CD4-positive, alpha-beta T cell treated with Interleukin-6 at 100 ng/mL for 8 hours (primary cell): Measurements from ENCODE around the gene CHRNB1.

Source experiments
- DNase-seq: peaks from one replicate; pipeline ENCODE4 v3.0.0-alpha.2; 2020; ENCODE audit warnings: mixed read lengths, low spot score

CHRNB1 gene, protein sequence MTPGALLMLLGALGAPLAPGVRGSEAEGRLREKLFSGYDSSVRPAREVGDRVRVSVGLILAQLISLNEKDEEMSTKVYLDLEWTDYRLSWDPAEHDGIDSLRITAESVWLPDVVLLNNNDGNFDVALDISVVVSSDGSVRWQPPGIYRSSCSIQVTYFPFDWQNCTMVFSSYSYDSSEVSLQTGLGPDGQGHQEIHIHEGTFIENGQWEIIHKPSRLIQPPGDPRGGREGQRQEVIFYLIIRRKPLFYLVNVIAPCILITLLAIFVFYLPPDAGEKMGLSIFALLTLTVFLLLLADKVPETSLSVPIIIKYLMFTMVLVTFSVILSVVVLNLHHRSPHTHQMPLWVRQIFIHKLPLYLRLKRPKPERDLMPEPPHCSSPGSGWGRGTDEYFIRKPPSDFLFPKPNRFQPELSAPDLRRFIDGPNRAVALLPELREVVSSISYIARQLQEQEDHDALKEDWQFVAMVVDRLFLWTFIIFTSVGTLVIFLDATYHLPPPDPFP

GRCh38 chr17:7444682-7445618 is at the start of gene CHRNB1:
CHRNB1 (plus strand) TSS chr17:7445061; CDS start chr17:7445128, 67 bp downstream.
- no peak for DNase-seq

DNA sequence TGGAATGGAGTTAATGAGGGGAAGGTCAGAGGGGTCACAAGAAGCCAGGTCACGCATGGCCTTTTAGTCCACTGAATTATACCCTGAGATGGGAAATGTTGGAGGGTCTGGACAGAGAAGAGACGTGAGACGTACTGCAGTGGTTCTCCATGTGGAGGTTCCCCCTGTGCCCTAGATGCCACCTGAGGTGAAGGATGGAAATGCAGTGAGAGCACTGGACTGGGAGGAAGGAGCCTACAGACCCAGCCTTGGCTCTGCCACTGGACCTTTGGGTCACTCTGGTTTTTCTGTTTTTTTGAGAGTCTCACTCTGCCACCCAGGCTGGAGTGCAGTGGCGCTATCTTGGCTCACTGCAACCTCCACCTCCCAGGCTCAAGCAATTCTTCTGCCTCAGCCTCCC is 48.7 kb upstream of the CHRNB1 start:
- no peak for DNase-seq

GRCh38 chr17:7398612-7399011 is 46.2 kb upstream of the CHRNB1 start:
- no peak for DNase-seq

DNA sequence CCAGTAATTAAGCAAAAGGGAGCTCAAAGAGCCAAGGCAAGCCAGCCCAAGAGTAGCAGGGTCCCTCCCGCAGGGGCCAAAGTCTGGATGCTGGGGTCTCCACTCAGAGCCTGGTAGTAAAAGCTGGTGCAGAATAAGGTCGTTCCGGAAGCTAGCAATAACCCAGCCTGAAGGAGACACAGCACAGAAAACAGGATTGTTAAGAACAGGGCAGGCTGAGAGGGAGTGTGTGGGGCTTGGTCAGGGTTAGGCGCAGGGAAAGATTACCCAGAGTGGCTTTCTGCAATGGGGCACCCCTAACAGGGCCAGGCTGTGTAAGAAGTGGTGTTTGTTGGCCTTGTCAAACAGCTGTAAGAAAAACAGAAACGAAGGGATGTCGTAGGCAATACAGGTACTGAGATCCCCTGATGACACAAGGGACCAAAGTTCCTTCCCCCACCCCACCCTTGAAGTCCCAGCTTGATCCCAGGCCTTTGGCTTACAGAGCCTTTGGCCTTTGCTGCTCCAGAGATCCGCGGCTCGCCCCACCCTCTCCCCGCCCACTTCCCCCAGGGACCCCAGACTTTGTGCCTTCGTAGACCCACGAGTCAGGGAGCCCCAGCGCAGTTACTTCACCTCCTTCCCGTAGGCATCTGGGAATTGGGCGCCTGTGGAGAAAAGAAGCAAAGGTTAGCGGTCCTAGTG is 41.7 kb upstream of the CHRNB1 start:
- DNase-seq: no peak

GRCh38 chr17:7403727-7403976 is 41.2 kb upstream of the CHRNB1 start:
- no peak for DNase-seq

- DNase-seq: peak; percentile 97
Observed at GRCh38 chr17:7403977-7404736, 40.7 kb upstream of the CHRNB1 start, which contains the start of gene TMEM256. TMEM256 (minus strand) TSS chr17:7404097; CDS start chr17:7404084, 13 bp downstream.

- DNase-seq: peak; percentile 59
Observed at GRCh38 chr17:7404737-7405349, 40.0 kb upstream of the CHRNB1 start.

- DNase-seq: no peak
Observed at GRCh38 chr17:7405350-7406234, 39.3 kb upstream of the CHRNB1 start.

DNA sequence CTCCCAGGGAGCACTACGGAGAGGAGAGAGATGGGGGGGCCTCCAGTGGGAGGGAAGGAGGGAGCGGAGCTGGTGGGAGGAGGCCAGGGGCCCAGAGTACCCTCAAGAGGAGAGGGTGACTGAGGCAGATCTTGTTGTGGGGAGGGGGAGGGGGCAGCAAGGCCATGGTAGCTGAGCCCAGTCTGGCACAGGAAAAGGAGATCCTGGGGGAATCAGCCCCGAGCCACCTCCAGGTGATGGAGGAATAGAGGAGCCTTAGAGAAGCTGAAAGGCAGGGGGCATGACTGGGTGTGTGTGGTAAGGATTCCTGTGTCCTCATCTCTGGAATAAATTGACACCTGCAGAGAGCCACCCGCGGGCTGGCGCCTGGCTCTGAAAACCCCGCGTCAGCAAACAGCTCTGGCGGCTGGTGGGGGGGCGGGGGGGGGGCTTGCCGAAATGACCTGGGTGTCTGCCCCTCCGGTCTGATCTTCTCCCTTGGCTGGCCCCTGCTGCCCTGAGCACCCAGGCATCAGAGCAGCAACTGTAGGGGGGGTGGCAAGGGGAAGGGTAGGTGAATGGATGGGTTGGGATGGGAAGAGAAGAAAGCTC is 38.5 kb upstream of the CHRNB1 start:
- no peak for DNase-seq

DNA sequence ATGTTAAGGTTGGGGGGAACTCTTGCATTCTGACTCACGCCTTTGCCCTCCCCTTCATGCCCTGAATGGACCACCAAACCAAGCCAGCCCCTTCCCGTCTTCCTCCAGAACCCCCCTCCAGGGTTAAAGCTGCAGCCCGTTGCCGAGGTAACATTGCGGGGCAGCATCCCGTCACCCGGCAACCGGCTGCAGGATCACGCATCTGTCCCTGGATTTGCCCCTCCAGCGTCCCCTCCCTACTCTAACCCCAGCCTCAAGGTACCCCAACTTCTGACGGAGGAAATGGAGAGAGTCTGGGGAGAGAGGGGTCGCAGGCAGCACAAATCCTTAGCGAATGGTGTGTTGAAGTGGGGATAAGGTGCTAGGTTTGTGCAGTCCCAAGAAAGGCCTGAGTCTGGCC is 37.8 kb upstream of the CHRNB1 start:
- DNase-seq: no peak

GRCh38 chr17:7407485-7408251 is 37.2 kb upstream of the CHRNB1 start, which contains the start of gene NLGN2:
NLGN2 (plus strand) TSS chr17:7407845; CDS start chr17:7408256, 411 bp downstream.
- no peak for DNase-seq

DNA sequence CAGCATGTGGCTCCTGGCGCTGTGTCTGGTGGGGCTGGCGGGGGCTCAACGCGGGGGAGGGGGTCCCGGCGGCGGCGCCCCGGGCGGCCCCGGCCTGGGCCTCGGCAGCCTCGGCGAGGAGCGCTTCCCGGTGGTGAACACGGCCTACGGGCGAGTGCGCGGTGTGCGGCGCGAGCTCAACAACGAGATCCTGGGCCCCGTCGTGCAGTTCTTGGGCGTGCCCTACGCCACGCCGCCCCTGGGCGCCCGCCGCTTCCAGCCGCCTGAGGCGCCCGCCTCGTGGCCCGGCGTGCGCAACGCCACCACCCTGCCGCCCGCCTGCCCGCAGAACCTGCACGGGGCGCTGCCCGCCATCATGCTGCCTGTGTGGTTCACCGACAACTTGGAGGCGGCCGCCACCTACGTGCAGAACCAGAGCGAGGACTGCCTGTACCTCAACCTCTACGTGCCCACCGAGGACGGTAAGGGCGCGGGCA is 36.6 kb upstream of the CHRNB1 start:
- DNase-seq: peak; percentile 30

- no peak for DNase-seq
Observed at GRCh38 chr17:7408863-7409262, 36.0 kb upstream of the CHRNB1 start.

DNA sequence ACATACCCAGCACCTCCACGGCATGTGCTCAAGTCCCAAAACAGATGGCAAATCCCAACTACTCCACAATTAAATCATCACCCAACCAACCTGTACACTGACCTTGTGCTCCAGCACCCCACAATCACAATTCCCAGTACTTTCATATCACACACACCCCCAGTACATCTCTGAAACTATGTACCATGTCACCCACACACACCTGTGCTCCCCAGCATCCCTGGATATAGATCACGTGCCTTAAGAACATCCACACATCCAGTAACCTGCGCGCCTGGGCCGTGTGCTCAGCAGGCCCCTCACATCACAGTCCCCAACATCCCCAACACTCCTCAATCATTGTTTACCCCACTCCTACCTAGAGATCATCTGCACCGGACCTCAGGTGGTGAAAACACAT is 35.1 kb upstream of the CHRNB1 start:
- no peak for DNase-seq

DNA sequence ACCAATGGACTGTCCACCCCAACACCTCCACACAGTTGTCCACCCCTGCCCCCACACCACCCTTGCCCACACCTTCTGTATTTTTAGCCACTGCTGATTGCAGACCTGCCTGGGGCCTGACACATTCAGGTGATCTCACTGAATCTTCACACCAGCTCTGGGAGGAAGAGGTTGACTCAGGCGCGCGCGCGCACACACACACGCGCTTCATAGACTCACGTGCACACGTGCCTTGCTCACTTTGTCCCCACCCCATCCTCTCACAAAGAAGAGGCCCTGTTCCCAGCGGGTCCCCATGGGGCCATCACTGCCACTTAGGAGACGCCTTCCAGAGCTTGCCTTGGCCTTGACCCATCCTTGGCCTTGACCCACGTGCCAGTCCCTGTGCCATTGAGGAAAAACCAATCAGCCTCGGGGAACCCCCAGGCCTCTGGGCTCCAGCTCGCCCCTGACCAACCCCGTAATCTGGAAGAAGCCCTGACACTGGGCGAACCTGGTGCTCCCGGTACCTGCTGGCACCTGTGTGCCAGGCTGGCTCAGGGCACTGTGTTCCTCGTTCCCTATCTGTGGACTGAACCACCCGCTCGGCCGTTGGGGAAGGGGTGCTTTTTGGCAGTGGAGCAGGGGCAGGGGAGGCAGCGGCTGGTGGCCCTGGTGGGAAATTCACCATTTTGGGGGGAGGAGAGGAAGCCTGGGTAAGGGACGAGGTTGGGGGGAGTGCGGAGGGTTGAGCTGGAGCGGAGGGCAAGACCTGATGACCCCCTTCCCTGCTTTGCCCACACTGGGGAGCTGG is 34.0 kb upstream of the CHRNB1 start:
- DNase-seq: no peak

GRCh38 chr17:7411427-7411750 is 33.5 kb upstream of the CHRNB1 start:
- DNase-seq: no peak

DNA sequence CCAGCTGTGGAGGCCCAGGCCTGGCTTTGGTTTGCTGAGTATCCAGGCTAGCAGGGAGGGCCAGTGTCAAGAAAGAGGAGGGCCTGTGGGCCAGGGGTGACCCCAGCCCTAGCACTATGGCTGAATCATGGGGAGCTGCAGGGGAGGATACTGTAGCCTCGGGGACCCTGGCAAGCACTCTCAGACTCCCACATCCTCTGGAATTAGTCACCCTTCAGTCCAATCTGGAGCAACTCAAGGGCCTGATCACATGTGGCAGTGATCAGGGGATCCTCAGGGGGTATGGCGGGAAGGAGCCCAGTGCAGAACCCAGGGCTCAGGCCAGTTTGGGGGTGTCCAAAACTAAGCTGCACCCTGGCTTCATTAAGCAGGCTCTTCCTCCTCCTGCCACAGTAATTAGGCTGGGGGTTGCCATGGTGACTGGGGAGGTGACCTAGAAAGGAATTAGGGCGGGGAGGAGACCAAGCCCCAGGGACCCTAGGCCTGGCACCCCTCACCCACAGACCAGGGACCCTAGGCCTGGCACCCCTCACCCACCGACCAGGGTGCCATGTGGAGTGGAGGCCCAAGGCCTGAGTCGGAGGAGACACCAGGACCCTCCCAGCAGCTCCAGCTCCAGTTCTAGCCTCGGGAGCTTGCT is 31.4 kb upstream of the CHRNB1 start:
- no peak for DNase-seq

- DNase-seq: no peak
Observed at GRCh38 chr17:7414837-7415236, 30.0 kb upstream of the CHRNB1 start.
